ENCODE results near the gene SFN. TPM values are rescaled to one million over a fixed set of nuclear protein-coding genes. Genes with fewer than 3 reads are reported as not detected.
A peak's percentile ranks its signal among the peaks of the same experiment; 100 is the strongest.
"Not testable (repeated sequence)": the region's sequence is repeated elsewhere in the genome, so short reads cannot be mapped to it uniquely, and the experiment has no call there.

The SFN gene
- polyA plus RNA-seq, 2 donors: 1,075 to 2,440 TPM

- Histone ChIP-seq H3K9me3 (ENCODE audit: control insufficient read depth in 2 of 2, insufficient read depth in 1 of 2, low read depth in 1 of 2, low read length in 1 of 2) (no peaks in the 10 kb centered on the region), H3K27me3 (ENCODE audit: control insufficient read depth in 1 of 2, insufficient read depth in 2 of 2, low read length in 2 of 2) (no peaks in the 10 kb centered on the region), H3K4me1 (ENCODE audit: control insufficient read depth in 2 of 2, insufficient read depth in 2 of 2, low read length in 1 of 2) (peaks cover 0 to 14% of the 10 kb centered on the region in 2 donors), H3K4me3 (ENCODE audit: low read depth in 1 of 2, low read length in 2 of 2) (peak overlapping the region in 1 of 2 donors; percentile 4), H3K27ac (ENCODE audit: low read depth in 2 of 2, low read length in 1 of 2) (peak overlapping the region; percentile 97), H3K36me3 (ENCODE audit: control insufficient read depth in 2 of 2, insufficient read depth in 2 of 2, low read length in 1 of 2) (no peaks in the 10 kb centered on the region)
- WGBS, 2 donors: 55 to 65% methylated on average over 7 of the region's 7 CpGs
Measured at GRCh38 chr1:26861889-26862378, 1.0 kb upstream of the SFN start.

- peak overlapping the region; percentile 95 to 97 for H3K27ac ChIP-seq (ENCODE audit: low read depth in 2 of 2, low read length in 1 of 2)
- peaks cover 0 to 7% of the 10 kb centered on the region in 2 donors for H3K4me1 ChIP-seq (ENCODE audit: control insufficient read depth in 2 of 2, insufficient read depth in 2 of 2, low read length in 1 of 2)
- WGBS, 2 donors: 39 to 45% methylated on average over 19 to 20 of the region's 20 CpGs
- no peaks in the 10 kb centered on the region for H3K9me3 ChIP-seq (ENCODE audit: control insufficient read depth in 2 of 2, insufficient read depth in 1 of 2, low read depth in 1 of 2, low read length in 1 of 2)
- H3K36me3 ChIP-seq (ENCODE audit: control insufficient read depth in 2 of 2, insufficient read depth in 2 of 2, low read length in 1 of 2): no peaks in the 10 kb centered on the region
- no peaks in the 10 kb centered on the region for H3K27me3 ChIP-seq (ENCODE audit: control insufficient read depth in 1 of 2, insufficient read depth in 2 of 2, low read length in 2 of 2)
- peak overlapping the region; percentile 72 to 81 for H3K4me3 ChIP-seq (ENCODE audit: low read depth in 1 of 2, low read length in 2 of 2)
Measured at GRCh38 chr1:26863685-26864077, 732 bp downstream of the SFN start.

- WGBS, 2 donors: 0% methylated on average over 75 of the region's 75 CpGs
- Histone ChIP-seq H3K36me3 (ENCODE audit: control insufficient read depth in 2 of 2, insufficient read depth in 2 of 2, low read length in 1 of 2) (no peaks in the 10 kb centered on the region), H3K27me3 (ENCODE audit: control insufficient read depth in 1 of 2, insufficient read depth in 2 of 2, low read length in 2 of 2) (no peaks in the 10 kb centered on the region), H3K4me3 (ENCODE audit: low read depth in 1 of 2, low read length in 2 of 2) (peak overlapping the region; percentile 72 to 81), H3K27ac (ENCODE audit: low read depth in 2 of 2, low read length in 1 of 2) (peak overlapping the region; percentile 95 to 97), H3K4me1 (ENCODE audit: control insufficient read depth in 2 of 2, insufficient read depth in 2 of 2, low read length in 1 of 2) (no peaks in the 10 kb centered on the region), H3K9me3 (ENCODE audit: control insufficient read depth in 2 of 2, insufficient read depth in 1 of 2, low read depth in 1 of 2, low read length in 1 of 2) (no peaks in the 10 kb centered on the region)
Measured at GRCh38 chr1:26864610-26865480, 1.9 kb downstream of the SFN start.

- not testable (repeated sequence) for H3K4me3 ChIP-seq (ENCODE audit: low read depth in 1 of 2, low read length in 2 of 2); H3K4me1 ChIP-seq (ENCODE audit: control insufficient read depth in 2 of 2, insufficient read depth in 2 of 2, low read length in 1 of 2)
Measured at GRCh38 chr1:26873097-26873496, 10.1 kb downstream of the SFN start.

GRCh38 chr1:26874896-26875295, 11.9 kb downstream of the SFN start:
- Histone ChIP-seq H3K4me3 (ENCODE audit: low read depth in 1 of 2, low read length in 2 of 2) (no peak overlapping the region), H3K4me1 (ENCODE audit: control insufficient read depth in 2 of 2, insufficient read depth in 2 of 2, low read length in 1 of 2) (no peaks in the 10 kb centered on the region), H3K9me3 (ENCODE audit: control insufficient read depth in 2 of 2, insufficient read depth in 1 of 2, low read depth in 1 of 2, low read length in 1 of 2) (no peaks in the 10 kb centered on the region), H3K27me3 (ENCODE audit: control insufficient read depth in 1 of 2, insufficient read depth in 2 of 2, low read length in 2 of 2) (no peaks in the 10 kb centered on the region), H3K36me3 (ENCODE audit: control insufficient read depth in 2 of 2, insufficient read depth in 2 of 2, low read length in 1 of 2) (peaks cover 7% of the 10 kb centered on the region in 2 donors), H3K27ac (ENCODE audit: low read depth in 2 of 2, low read length in 1 of 2) (no peak overlapping the region)
- WGBS, 2 donors: 60 to 78% methylated on average over 4 of the region's 4 CpGs

More at GRCh38 chr1:26873097-26873496, 10.1 kb downstream of the SFN start:
- H3K9me3 ChIP-seq (ENCODE audit: control insufficient read depth in 2 of 2, insufficient read depth in 1 of 2, low read depth in 1 of 2, low read length in 1 of 2); H3K36me3 ChIP-seq (ENCODE audit: control insufficient read depth in 2 of 2, insufficient read depth in 2 of 2, low read length in 1 of 2); H3K27ac ChIP-seq (ENCODE audit: low read depth in 2 of 2, low read length in 1 of 2); H3K27me3 ChIP-seq (ENCODE audit: control insufficient read depth in 1 of 2, insufficient read depth in 2 of 2, low read length in 2 of 2): not testable (repeated sequence)
- 73 to 84% methylated on average over 2 of the region's 2 CpGs for WGBS, 2 donors

- Histone ChIP-seq H3K4me3 (ENCODE audit: low read depth in 1 of 2, low read length in 2 of 2) (no peak overlapping the region), H3K4me1 (ENCODE audit: control insufficient read depth in 2 of 2, insufficient read depth in 2 of 2, low read length in 1 of 2) (no peaks in the 10 kb centered on the region), H3K27me3 (ENCODE audit: control insufficient read depth in 1 of 2, insufficient read depth in 2 of 2, low read length in 2 of 2) (no peaks in the 10 kb centered on the region), H3K9me3 (ENCODE audit: control insufficient read depth in 2 of 2, insufficient read depth in 1 of 2, low read depth in 1 of 2, low read length in 1 of 2) (no peaks in the 10 kb centered on the region), H3K36me3 (ENCODE audit: control insufficient read depth in 2 of 2, insufficient read depth in 2 of 2, low read length in 1 of 2) (peaks cover 8 to 17% of the 10 kb centered on the region in 2 donors), H3K27ac (ENCODE audit: low read depth in 2 of 2, low read length in 1 of 2) (no peak overlapping the region)
- WGBS, 2 donors: 71 to 75% methylated on average over 2 of the region's 2 CpGs
Measured at GRCh38 chr1:26877326-26877725, 14.4 kb downstream of the SFN start.

GRCh38 chr1:26879793-26880192, 16.8 kb downstream of the SFN start:
- WGBS, 2 donors: 92 to 95% methylated on average over 4 of the region's 4 CpGs
- Histone ChIP-seq H3K4me1 (ENCODE audit: control insufficient read depth in 2 of 2, insufficient read depth in 2 of 2, low read length in 1 of 2) (no peaks in the 10 kb centered on the region), H3K27me3 (ENCODE audit: control insufficient read depth in 1 of 2, insufficient read depth in 2 of 2, low read length in 2 of 2) (no peaks in the 10 kb centered on the region), H3K27ac (ENCODE audit: low read depth in 2 of 2, low read length in 1 of 2) (no peak overlapping the region), H3K36me3 (ENCODE audit: control insufficient read depth in 2 of 2, insufficient read depth in 2 of 2, low read length in 1 of 2) (peaks cover 13 to 36% of the 10 kb centered on the region in 2 donors), H3K4me3 (ENCODE audit: low read depth in 1 of 2, low read length in 2 of 2) (no peak overlapping the region), H3K9me3 (ENCODE audit: control insufficient read depth in 2 of 2, insufficient read depth in 1 of 2, low read depth in 1 of 2, low read length in 1 of 2) (no peaks in the 10 kb centered on the region)

GRCh38 chr1:26881611-26882010, 18.7 kb downstream of the SFN start:
- H3K9me3 ChIP-seq (ENCODE audit: control insufficient read depth in 2 of 2, insufficient read depth in 1 of 2, low read depth in 1 of 2, low read length in 1 of 2); H3K4me3 ChIP-seq (ENCODE audit: low read depth in 1 of 2, low read length in 2 of 2); H3K4me1 ChIP-seq (ENCODE audit: control insufficient read depth in 2 of 2, insufficient read depth in 2 of 2, low read length in 1 of 2); H3K27me3 ChIP-seq (ENCODE audit: control insufficient read depth in 1 of 2, insufficient read depth in 2 of 2, low read length in 2 of 2); H3K27ac ChIP-seq (ENCODE audit: low read depth in 2 of 2, low read length in 1 of 2): not testable (repeated sequence)
- H3K36me3 ChIP-seq (ENCODE audit: control insufficient read depth in 2 of 2, insufficient read depth in 2 of 2, low read length in 1 of 2): peaks cover 13 to 48% of the 10 kb centered on the region in 2 donors
- WGBS, 2 donors: 85 to 90% methylated on average over 6 of the region's 6 CpGs

- Histone ChIP-seq H3K4me3 (ENCODE audit: low read depth in 1 of 2, low read length in 2 of 2) (no peak overlapping the region), H3K4me1 (ENCODE audit: control insufficient read depth in 2 of 2, insufficient read depth in 2 of 2, low read length in 1 of 2) (no peaks in the 10 kb centered on the region), H3K27me3 (ENCODE audit: control insufficient read depth in 1 of 2, insufficient read depth in 2 of 2, low read length in 2 of 2) (no peaks in the 10 kb centered on the region), H3K27ac (ENCODE audit: low read depth in 2 of 2, low read length in 1 of 2) (no peak overlapping the region), H3K36me3 (ENCODE audit: control insufficient read depth in 2 of 2, insufficient read depth in 2 of 2, low read length in 1 of 2) (peaks cover 13 to 48% of the 10 kb centered on the region in 2 donors), H3K9me3 (ENCODE audit: control insufficient read depth in 2 of 2, insufficient read depth in 1 of 2, low read depth in 1 of 2, low read length in 1 of 2) (no peaks in the 10 kb centered on the region)
- 87 to 89% methylated on average over 5 of the region's 5 CpGs for WGBS, 2 donors
Measured at GRCh38 chr1:26882696-26883463, 19.9 kb downstream of the SFN start.
